ENCODE data around the gene GART.

DNA sequence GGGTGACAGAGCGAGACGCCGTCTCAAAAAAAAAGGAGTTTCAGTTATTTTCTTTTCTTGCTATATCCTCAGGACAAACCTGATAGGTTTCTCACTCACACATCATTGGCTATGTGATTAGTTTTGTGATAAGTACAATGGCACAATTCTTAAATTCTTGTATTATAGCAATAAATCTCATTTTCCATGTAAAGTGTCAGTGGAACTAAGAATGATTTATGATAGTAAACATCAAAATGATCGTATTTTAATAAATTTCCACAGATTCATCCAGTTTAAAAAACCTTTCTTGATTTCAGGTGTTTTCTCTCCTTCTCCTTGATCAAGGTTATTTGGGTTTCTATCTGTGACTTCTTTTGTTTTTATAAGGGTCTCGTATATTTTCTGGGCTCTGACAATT is 53.9 kb downstream of the GART start:
- TF ChIP-seq EZH2phosphoT487 (IDR thresholded peaks at IDR 0.05; ENCODE audit: borderline replicate concordance, low read depth, low read length), result no peak
- TF ChIP-seq, protein P1, sequence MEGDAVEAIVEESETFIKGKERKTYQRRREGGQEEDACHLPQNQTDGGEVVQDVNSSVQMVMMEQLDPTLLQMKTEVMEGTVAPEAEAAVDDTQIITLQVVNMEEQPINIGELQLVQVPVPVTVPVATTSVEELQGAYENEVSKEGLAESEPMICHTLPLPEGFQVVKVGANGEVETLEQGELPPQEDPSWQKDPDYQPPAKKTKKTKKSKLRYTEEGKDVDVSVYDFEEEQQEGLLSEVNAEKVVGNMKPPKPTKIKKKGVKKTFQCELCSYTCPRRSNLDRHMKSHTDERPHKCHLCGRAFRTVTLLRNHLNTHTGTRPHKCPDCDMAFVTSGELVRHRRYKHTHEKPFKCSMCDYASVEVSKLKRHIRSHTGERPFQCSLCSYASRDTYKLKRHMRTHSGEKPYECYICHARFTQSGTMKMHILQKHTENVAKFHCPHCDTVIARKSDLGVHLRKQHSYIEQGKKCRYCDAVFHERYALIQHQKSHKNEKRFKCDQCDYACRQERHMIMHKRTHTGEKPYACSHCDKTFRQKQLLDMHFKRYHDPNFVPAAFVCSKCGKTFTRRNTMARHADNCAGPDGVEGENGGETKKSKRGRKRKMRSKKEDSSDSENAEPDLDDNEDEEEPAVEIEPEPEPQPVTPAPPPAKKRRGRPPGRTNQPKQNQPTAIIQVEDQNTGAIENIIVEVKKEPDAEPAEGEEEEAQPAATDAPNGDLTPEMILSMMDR (conservative IDR thresholded peaks at IDR 0.05; ENCODE audit: low read length), result no peak

Data from OCI-LY7 (cell line).